WTC11 (cell line): ENCODE data around the gene NFS1. TPM values are rescaled to one million over a fixed set of nuclear protein-coding genes. Genes with fewer than 3 reads are reported as not detected.
A peak's percentile ranks its signal among the peaks of the same experiment; 100 is the strongest.

Experiments
- CREB1 ChIP-seq: sonication (generic); formaldehyde crosslinking; IDR thresholded peaks from 2 replicates; pipeline ENCODE4 v1.8.0; 2023; ENCODE audit warnings: mild to moderate bottlenecking, missing genetic modification reagents
- FOXP1 ChIP-seq: sonication (generic); formaldehyde crosslinking; IDR thresholded peaks from 2 replicates; pipeline ENCODE4 v1.8.0; 2022; ENCODE audit warnings: missing genetic modification reagents, mild to moderate bottlenecking, moderate library complexity, borderline replicate concordance
- HMGA2 ChIP-seq: fragments of 250-450 bp; sonication (Bioruptor Pico); IDR thresholded peaks from 2 replicates; pipeline ENCODE4 v1.4.0; 2021; ENCODE audit warnings: mild to moderate bottlenecking, moderate library complexity
- IRF2 ChIP-seq: sonication (generic); formaldehyde crosslinking; IDR thresholded peaks from 2 replicates; pipeline ENCODE4 v1.8.0; 2022; ENCODE audit warnings: low read depth, missing genetic modification reagents, borderline replicate concordance
- JAZF1 ChIP-seq: fragments of 250-450 bp; sonication (Bioruptor Pico); IDR thresholded peaks from 2 replicates; pipeline ENCODE4 v1.9.0; 2021; ENCODE audit warnings: moderate library complexity, mild to moderate bottlenecking, inconsistent platforms
- JUN ChIP-seq: sonication (generic); formaldehyde crosslinking; IDR thresholded peaks from 2 replicates; pipeline ENCODE4 v1.8.0; 2023; ENCODE audit warnings: mild to moderate bottlenecking, missing genetic modification reagents
- KAT7 ChIP-seq: sonication (generic); formaldehyde crosslinking; IDR thresholded peaks from 2 replicates; pipeline ENCODE4 v1.8.1; 2023; ENCODE audit warnings: missing genetic modification reagents, mild to moderate bottlenecking, borderline replicate concordance
- NFE2L1 ChIP-seq: sonication (generic); formaldehyde crosslinking; IDR thresholded peaks from 2 replicates; pipeline ENCODE4 v1.8.1; 2023; ENCODE audit warnings: missing genetic modification reagents
- NFYB ChIP-seq: sonication (generic); formaldehyde crosslinking; conservative IDR thresholded peaks from 2 replicates; pipeline ENCODE4 v1.8.0; 2022; ENCODE audit warnings: low read depth, missing genetic modification reagents
- NR1H2 ChIP-seq: sonication (generic); formaldehyde crosslinking; IDR thresholded peaks from 2 replicates; pipeline ENCODE4 v1.9.0; 2021; ENCODE audit warnings: mild to moderate bottlenecking, moderate library complexity, missing genetic modification reagents
- SOX15 ChIP-seq: fragments of 250-450 bp; sonication (Bioruptor Pico); IDR thresholded peaks from 2 replicates; pipeline ENCODE4 v1.9.0; 2021; ENCODE audit warnings: mild to moderate bottlenecking
- TP53 ChIP-seq: sonication (generic); formaldehyde crosslinking; IDR thresholded peaks from 2 replicates; pipeline ENCODE4 v1.8.1; 2023; ENCODE audit warnings: mild to moderate bottlenecking, missing genetic modification reagents
- ZNF263 ChIP-seq: sonication (generic); formaldehyde crosslinking; IDR thresholded peaks from 2 replicates; pipeline ENCODE4 v1.8.1; 2022; ENCODE audit warnings: low read depth, mild to moderate bottlenecking, moderate library complexity, missing genetic modification reagents
- ZNF317 ChIP-seq: sonication (generic); formaldehyde crosslinking; IDR thresholded peaks from 2 replicates; pipeline ENCODE4 v1.8.1; 2023; ENCODE audit warnings: low read depth, mild to moderate bottlenecking, moderate library complexity, missing genetic modification reagents, borderline replicate concordance
- ZNF396 ChIP-seq: fragments of 250-450 bp; sonication (Bioruptor Pico); IDR thresholded peaks from 2 replicates; pipeline ENCODE4 v1.8.0; 2021; ENCODE audit warnings: mild to moderate bottlenecking, moderate library complexity, borderline replicate concordance
- ZNF423 ChIP-seq: fragments of 250-450 bp; sonication (Bioruptor Pico); IDR thresholded peaks from 2 replicates; pipeline ENCODE4 v2.1.2; 2022; ENCODE audit warnings: mild to moderate bottlenecking, moderate library complexity
- total RNA-seq: library from RNA; stranded (reverse); gene quantifications from 3 replicates; pipeline ENCODE4 v1.2.3, GENCODE V29; 2021
- TF ChIP-seq, protein P1 (sequence below): sonication (generic); formaldehyde crosslinking; IDR thresholded peaks from 2 replicates; pipeline ENCODE4 v1.8.0; 2023; ENCODE audit warnings: missing genetic modification reagents
- TF ChIP-seq, protein P2 (sequence below): sonication (generic); formaldehyde crosslinking; conservative IDR thresholded peaks from 2 replicates; pipeline ENCODE4 v1.8.1; 2022; ENCODE audit warnings: mild to moderate bottlenecking, missing genetic modification reagents
- TF ChIP-seq, protein P3 (sequence below): sonication (generic); formaldehyde crosslinking; IDR thresholded peaks from 2 replicates; pipeline ENCODE4 v1.8.0; 2022; ENCODE audit warnings: mild to moderate bottlenecking, missing genetic modification reagents
- TF ChIP-seq, protein P4 (sequence below): fragments of 250-450 bp; sonication (Bioruptor Pico); IDR thresholded peaks from 2 replicates; pipeline ENCODE4 v2.1.2; 2022; ENCODE audit warnings: mild to moderate bottlenecking, moderate library complexity
- TF ChIP-seq, protein P5 (sequence below): sonication (generic); formaldehyde crosslinking; IDR thresholded peaks from 2 replicates; pipeline ENCODE4 v1.8.1; 2023; ENCODE audit warnings: mild to moderate bottlenecking, missing genetic modification reagents
- TF ChIP-seq, protein P6 (sequence below): sonication (generic); formaldehyde crosslinking; IDR thresholded peaks from 2 replicates; pipeline ENCODE4 v1.8.0; 2023; ENCODE audit warnings: missing genetic modification reagents, mild to moderate bottlenecking, borderline replicate concordance
- TF ChIP-seq, protein P7 (sequence below): sonication (generic); formaldehyde crosslinking; IDR thresholded peaks from 2 replicates; pipeline ENCODE4 v1.8.0; 2022; ENCODE audit warnings: missing genetic modification reagents

Gene NFS1
- total RNA-seq, 1 experiment from 2014 or later: 36.1 TPM

DNA sequence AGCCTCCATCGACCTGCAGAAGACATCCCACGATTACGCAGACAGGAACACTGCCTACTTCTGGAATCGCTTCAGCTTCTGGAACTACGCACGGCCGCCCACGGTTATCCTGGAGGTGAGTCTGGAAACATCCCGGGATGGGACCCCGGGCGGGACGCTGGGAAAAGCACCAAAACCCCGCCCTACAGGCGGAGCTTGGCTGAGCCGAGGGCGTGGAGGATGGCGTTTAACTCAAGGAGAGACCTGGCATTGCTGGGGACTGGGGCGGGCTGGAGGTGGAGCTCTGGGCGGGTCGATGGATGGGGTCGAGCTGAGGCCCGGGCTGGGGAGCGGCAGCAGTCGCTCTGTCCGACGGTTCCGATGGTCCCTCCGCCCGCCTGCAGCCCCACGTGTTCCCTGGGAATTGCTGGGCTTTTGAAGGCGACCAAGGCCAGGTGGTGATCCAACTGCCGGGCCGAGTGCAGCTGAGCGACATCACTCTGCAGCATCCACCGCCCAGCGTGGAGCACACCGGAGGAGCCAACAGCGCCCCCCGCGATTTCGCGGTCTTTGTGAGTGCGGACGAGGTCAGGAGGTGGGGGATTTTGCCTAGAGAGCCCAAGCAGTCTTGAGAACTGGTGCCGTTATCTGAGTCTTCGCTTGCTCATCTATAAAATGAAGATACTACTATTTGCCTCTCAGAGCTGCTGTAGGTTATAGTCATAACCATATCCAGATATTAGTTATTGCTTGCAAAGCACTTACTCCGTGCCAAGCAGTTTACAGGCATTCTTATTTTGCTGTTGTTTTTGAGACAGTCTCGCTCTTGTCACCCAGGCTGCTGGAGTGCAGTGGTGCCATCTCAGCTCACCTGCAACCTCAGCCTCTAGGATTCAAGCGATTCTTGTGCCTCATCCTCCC is 79.7 kb downstream of the NFS1 start (continued):
- TF ChIP-seq JUN: no peak
- TF ChIP-seq, protein P1, sequence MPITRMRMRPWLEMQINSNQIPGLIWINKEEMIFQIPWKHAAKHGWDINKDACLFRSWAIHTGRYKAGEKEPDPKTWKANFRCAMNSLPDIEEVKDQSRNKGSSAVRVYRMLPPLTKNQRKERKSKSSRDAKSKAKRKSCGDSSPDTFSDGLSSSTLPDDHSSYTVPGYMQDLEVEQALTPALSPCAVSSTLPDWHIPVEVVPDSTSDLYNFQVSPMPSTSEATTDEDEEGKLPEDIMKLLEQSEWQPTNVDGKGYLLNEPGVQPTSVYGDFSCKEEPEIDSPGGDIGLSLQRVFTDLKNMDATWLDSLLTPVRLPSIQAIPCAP (CRISPR knock-in tag): no peak
- TF ChIP-seq, protein P2, sequence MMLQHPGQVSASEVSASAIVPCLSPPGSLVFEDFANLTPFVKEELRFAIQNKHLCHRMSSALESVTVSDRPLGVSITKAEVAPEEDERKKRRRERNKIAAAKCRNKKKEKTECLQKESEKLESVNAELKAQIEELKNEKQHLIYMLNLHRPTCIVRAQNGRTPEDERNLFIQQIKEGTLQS (CRISPR knock-in tag): no peak
- no peak for TF ChIP-seq JAZF1 (CRISPR knock-in tag)
- no peak for TF ChIP-seq HMGA2 (CRISPR knock-in tag)
- TF ChIP-seq, protein P3, sequence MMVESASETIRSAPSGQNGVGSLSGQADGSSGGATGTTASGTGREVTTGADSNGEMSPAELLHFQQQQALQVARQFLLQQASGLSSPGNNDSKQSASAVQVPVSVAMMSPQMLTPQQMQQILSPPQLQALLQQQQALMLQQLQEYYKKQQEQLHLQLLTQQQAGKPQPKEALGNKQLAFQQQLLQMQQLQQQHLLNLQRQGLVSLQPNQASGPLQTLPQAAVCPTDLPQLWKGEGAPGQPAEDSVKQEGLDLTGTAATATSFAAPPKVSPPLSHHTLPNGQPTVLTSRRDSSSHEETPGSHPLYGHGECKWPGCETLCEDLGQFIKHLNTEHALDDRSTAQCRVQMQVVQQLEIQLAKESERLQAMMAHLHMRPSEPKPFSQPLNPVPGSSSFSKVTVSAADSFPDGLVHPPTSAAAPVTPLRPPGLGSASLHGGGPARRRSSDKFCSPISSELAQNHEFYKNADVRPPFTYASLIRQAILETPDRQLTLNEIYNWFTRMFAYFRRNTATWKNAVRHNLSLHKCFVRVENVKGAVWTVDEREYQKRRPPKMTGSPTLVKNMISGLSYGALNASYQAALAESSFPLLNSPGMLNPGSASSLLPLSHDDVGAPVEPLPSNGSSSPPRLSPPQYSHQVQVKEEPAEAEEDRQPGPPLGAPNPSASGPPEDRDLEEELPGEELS (CRISPR knock-in tag): peak; percentile 75; the same call in 1 of the 2 replicates
- peak; percentile 80; the same call in 1 of the 2 replicates for TF ChIP-seq IRF2 (CRISPR knock-in tag)
- TF ChIP-seq ZNF396 (CRISPR knock-in tag): no peak
- no peak for TF ChIP-seq NR1H2
- TF ChIP-seq, protein P4, sequence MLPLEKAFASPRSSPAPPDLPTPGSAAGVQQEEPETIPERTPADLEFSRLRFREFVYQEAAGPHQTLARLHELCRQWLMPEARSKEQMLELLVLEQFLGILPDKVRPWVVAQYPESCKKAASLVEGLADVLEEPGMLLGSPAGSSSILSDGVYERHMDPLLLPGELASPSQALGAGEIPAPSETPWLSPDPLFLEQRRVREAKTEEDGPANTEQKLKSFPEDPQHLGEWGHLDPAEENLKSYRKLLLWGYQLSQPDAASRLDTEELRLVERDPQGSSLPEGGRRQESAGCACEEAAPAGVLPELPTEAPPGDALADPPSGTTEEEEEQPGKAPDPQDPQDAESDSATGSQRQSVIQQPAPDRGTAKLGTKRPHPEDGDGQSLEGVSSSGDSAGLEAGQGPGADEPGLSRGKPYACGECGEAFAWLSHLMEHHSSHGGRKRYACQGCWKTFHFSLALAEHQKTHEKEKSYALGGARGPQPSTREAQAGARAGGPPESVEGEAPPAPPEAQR (CRISPR knock-in tag): no peak
- TF ChIP-seq KAT7 (CRISPR knock-in tag): no peak
- no peak for TF ChIP-seq ZNF263 (CRISPR knock-in tag)
- no peak for TF ChIP-seq ZNF317 (CRISPR knock-in tag)
- peak; percentile 80 for TF ChIP-seq FOXP1 (CRISPR knock-in tag)
- TF ChIP-seq, protein P5, sequence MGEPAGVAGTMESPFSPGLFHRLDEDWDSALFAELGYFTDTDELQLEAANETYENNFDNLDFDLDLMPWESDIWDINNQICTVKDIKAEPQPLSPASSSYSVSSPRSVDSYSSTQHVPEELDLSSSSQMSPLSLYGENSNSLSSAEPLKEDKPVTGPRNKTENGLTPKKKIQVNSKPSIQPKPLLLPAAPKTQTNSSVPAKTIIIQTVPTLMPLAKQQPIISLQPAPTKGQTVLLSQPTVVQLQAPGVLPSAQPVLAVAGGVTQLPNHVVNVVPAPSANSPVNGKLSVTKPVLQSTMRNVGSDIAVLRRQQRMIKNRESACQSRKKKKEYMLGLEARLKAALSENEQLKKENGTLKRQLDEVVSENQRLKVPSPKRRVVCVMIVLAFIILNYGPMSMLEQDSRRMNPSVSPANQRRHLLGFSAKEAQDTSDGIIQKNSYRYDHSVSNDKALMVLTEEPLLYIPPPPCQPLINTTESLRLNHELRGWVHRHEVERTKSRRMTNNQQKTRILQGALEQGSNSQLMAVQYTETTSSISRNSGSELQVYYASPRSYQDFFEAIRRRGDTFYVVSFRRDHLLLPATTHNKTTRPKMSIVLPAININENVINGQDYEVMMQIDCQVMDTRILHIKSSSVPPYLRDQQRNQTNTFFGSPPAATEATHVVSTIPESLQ (CRISPR knock-in tag): no peak
- TF ChIP-seq, protein P6, sequence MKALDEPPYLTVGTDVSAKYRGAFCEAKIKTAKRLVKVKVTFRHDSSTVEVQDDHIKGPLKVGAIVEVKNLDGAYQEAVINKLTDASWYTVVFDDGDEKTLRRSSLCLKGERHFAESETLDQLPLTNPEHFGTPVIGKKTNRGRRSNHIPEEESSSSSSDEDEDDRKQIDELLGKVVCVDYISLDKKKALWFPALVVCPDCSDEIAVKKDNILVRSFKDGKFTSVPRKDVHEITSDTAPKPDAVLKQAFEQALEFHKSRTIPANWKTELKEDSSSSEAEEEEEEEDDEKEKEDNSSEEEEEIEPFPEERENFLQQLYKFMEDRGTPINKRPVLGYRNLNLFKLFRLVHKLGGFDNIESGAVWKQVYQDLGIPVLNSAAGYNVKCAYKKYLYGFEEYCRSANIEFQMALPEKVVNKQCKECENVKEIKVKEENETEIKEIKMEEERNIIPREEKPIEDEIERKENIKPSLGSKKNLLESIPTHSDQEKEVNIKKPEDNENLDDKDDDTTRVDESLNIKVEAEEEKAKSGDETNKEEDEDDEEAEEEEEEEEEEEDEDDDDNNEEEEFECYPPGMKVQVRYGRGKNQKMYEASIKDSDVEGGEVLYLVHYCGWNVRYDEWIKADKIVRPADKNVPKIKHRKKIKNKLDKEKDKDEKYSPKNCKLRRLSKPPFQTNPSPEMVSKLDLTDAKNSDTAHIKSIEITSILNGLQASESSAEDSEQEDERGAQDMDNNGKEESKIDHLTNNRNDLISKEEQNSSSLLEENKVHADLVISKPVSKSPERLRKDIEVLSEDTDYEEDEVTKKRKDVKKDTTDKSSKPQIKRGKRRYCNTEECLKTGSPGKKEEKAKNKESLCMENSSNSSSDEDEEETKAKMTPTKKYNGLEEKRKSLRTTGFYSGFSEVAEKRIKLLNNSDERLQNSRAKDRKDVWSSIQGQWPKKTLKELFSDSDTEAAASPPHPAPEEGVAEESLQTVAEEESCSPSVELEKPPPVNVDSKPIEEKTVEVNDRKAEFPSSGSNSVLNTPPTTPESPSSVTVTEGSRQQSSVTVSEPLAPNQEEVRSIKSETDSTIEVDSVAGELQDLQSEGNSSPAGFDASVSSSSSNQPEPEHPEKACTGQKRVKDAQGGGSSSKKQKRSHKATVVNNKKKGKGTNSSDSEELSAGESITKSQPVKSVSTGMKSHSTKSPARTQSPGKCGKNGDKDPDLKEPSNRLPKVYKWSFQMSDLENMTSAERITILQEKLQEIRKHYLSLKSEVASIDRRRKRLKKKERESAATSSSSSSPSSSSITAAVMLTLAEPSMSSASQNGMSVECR: no peak; the same call in 1 of the 2 replicates
- TF ChIP-seq TP53: no peak
- TF ChIP-seq NFYB (CRISPR knock-in tag): no peak
- TF ChIP-seq, protein P7, sequence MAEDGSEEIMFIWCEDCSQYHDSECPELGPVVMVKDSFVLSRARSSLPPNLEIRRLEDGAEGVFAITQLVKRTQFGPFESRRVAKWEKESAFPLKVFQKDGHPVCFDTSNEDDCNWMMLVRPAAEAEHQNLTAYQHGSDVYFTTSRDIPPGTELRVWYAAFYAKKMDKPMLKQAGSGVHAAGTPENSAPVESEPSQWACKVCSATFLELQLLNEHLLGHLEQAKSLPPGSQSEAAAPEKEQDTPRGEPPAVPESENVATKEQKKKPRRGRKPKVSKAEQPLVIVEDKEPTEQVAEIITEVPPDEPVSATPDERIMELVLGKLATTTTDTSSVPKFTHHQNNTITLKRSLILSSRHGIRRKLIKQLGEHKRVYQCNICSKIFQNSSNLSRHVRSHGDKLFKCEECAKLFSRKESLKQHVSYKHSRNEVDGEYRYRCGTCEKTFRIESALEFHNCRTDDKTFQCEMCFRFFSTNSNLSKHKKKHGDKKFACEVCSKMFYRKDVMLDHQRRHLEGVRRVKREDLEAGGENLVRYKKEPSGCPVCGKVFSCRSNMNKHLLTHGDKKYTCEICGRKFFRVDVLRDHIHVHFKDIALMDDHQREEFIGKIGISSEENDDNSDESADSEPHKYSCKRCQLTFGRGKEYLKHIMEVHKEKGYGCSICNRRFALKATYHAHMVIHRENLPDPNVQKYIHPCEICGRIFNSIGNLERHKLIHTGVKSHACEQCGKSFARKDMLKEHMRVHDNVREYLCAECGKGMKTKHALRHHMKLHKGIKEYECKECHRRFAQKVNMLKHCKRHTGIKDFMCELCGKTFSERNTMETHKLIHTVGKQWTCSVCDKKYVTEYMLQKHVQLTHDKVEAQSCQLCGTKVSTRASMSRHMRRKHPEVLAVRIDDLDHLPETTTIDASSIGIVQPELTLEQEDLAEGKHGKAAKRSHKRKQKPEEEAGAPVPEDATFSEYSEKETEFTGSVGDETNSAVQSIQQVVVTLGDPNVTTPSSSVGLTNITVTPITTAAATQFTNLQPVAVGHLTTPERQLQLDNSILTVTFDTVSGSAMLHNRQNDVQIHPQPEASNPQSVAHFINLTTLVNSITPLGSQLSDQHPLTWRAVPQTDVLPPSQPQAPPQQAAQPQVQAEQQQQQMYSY (CRISPR knock-in tag): no peak
- no peak for TF ChIP-seq SOX15
- no peak for TF ChIP-seq CREB1 (CRISPR knock-in tag)
- no peak for TF ChIP-seq ZNF423 (CRISPR knock-in tag)
- TF ChIP-seq NFE2L1 (CRISPR knock-in tag): peak; percentile 81; the same call in 1 of the 2 replicates
